Hepatocyte (in vitro differentiated cells): ENCODE data around the gene SNCB. TPM values are rescaled to one million over a fixed set of nuclear protein-coding genes. Genes with fewer than 3 reads are reported as not detected.
A peak's percentile ranks its signal among the peaks of the same experiment; 100 is the strongest.

Source experiments
- DNase-seq: peaks from one replicate; pipeline ENCODE4 v3.0.0-alpha.2; 2016; ENCODE audit warnings: low spot score
- H2AFZ ChIP-seq: fragments of 200-600 bp; sonication (generic); 2 replicates; pipeline ENCODE4 v1.6.0; 2016; ENCODE audit warnings: antibody characterized with exemption, mild to moderate bottlenecking
- H3K27ac ChIP-seq: fragments of 200-600 bp; sonication (generic); 2 replicates; pipeline ENCODE4 v1.5.1; 2016; ENCODE audit warnings: mild to moderate bottlenecking
- H3K27me3 ChIP-seq: fragments of 200-600 bp; sonication (generic); 2 replicates; pipeline ENCODE4 v1.6.1; 2016
- H3K36me3 ChIP-seq: fragments of 200-600 bp; sonication (generic); replicated peaks from 2 replicates; pipeline ENCODE4 v1.5.1; 2016; ENCODE audit warnings: low read depth; ENCODE audit not compliant: insufficient read depth
- H3K4me1 ChIP-seq: fragments of 200-600 bp; sonication (generic); 2 replicates; pipeline ENCODE4 v1.5.1; 2016; ENCODE audit warnings: mild to moderate bottlenecking, moderate library complexity; ENCODE audit not compliant: insufficient read depth
- H3K4me2 ChIP-seq: fragments of 200-600 bp; sonication (generic); 2 replicates; pipeline ENCODE4 v1.6.0; 2016
- H3K4me3 ChIP-seq: fragments of 200-600 bp; sonication (generic); 2 replicates; pipeline ENCODE4 v1.5.1; 2016; ENCODE audit warnings: mild to moderate bottlenecking
- H3K79me2 ChIP-seq: fragments of 200-600 bp; sonication (generic); 2 replicates; pipeline ENCODE4 v1.6.0; 2017; ENCODE audit warnings: mild to moderate bottlenecking
- H3K9me2 ChIP-seq: fragments of 200-600 bp; sonication (generic); replicated peaks from 2 replicates; pipeline ENCODE4 v1.6.0; 2017; ENCODE audit warnings: mild to moderate bottlenecking; ENCODE audit not compliant: insufficient read depth
- H3K9me3 ChIP-seq: fragments of 200-600 bp; sonication (generic); 2 replicates; pipeline ENCODE4 v1.5.1; 2016; ENCODE audit warnings: low read depth, mild to moderate bottlenecking
- H4K20me1 ChIP-seq: fragments of 200-600 bp; sonication (generic); 2 replicates; pipeline ENCODE4 v1.6.0; 2016; ENCODE audit warnings: mild to moderate bottlenecking; ENCODE audit not compliant: insufficient read depth, poor library complexity, severe bottlenecking
- EZH2 ChIP-seq: fragments of 200-600 bp; sonication (generic); IDR thresholded peaks from 2 replicates; pipeline ENCODE4 v1.6.1; 2016; ENCODE audit warnings: antibody characterized with exemption, mild to moderate bottlenecking, borderline replicate concordance
- EZH2phosphoT487 ChIP-seq: fragments of 200-600 bp; sonication (generic); IDR thresholded peaks from one replicate; pipeline ENCODE4 v1.6.1; 2018; ENCODE audit warnings: antibody characterized with exemption, mild to moderate bottlenecking, low read depth, moderate library complexity; ENCODE audit not compliant: unreplicated experiment, severe bottlenecking
- WGBS: methylation state at CpG from one replicate; pipeline ENCODE4 v1.1.6; 2016; ENCODE audit warnings: low lambda C conversion rate; ENCODE audit errors: missing lambda C conversion rate; 5-methylcytosine and 5-hydroxymethylcytosine counted together
- polyA plus RNA-seq: library from polyadenylated mRNA; unstranded; fragments of >200 nt; fragmentation: Nextera tagmentation; extraction: Ambion mirVana; gene quantifications from 2 replicates; pipeline ENCODE4 v1.2.1, GENCODE V29; 2016
- total RNA-seq: library from RNA; depleted of rRNA; stranded (reverse); fragments of >200 nt; gene quantifications from 2 replicates; pipeline ENCODE4 v1.2.3, GENCODE V29; 2014
- TF ChIP-seq, protein P1 (sequence below): fragments of 200-600 bp; sonication (generic); IDR thresholded peaks from 2 replicates; pipeline ENCODE4 v1.5.1; 2016; ENCODE audit warnings: antibody characterized with exemption, mild to moderate bottlenecking; ENCODE audit not compliant: poor library complexity

Gene SNCB
- total and polyA plus RNA-seq, 2 experiments from 2014 or later, result 0.57 TPM; not detected in 1

GRCh38 chr5:176597417-176598389 is 32.6 kb downstream of the SNCB start:
- Histone ChIP-seq H3K9me2 (no peaks in the 10 kb centered on the region), H3K4me3 (no peak overlapping the region), H3K4me1 (no peaks in the 10 kb centered on the region), H4K20me1 (no peaks in the 10 kb centered on the region), H3K36me3 (no peaks in the 10 kb centered on the region), H2AFZ (no peak overlapping the region), H3K27me3 (no peaks in the 10 kb centered on the region), H3K79me2 (no peaks in the 10 kb centered on the region), H3K4me2 (peak overlapping the region; percentile 88), H3K9me3 (no peaks in the 10 kb centered on the region), H3K27ac (no peak overlapping the region)
- no peak for DNase-seq
- TF ChIP-seq EZH2 (no peak), EZH2phosphoT487 (no peak)
- TF ChIP-seq, protein P1, sequence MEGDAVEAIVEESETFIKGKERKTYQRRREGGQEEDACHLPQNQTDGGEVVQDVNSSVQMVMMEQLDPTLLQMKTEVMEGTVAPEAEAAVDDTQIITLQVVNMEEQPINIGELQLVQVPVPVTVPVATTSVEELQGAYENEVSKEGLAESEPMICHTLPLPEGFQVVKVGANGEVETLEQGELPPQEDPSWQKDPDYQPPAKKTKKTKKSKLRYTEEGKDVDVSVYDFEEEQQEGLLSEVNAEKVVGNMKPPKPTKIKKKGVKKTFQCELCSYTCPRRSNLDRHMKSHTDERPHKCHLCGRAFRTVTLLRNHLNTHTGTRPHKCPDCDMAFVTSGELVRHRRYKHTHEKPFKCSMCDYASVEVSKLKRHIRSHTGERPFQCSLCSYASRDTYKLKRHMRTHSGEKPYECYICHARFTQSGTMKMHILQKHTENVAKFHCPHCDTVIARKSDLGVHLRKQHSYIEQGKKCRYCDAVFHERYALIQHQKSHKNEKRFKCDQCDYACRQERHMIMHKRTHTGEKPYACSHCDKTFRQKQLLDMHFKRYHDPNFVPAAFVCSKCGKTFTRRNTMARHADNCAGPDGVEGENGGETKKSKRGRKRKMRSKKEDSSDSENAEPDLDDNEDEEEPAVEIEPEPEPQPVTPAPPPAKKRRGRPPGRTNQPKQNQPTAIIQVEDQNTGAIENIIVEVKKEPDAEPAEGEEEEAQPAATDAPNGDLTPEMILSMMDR, result no peak
- 72% methylated on average over 47 of the region's 47 CpGs for WGBS

- Histone ChIP-seq H3K27ac (no peak overlapping the region), H3K79me2 (no peaks in the 10 kb centered on the region), H2AFZ (peak overlapping the region; percentile 63), H3K9me2 (no peaks in the 10 kb centered on the region), H3K4me3 (no peak overlapping the region), H3K4me2 (peak overlapping the region; percentile 88), H4K20me1 (no peaks in the 10 kb centered on the region), H3K9me3 (no peaks in the 10 kb centered on the region), H3K27me3 (no peaks in the 10 kb centered on the region), H3K36me3 (no peaks in the 10 kb centered on the region), H3K4me1 (no peaks in the 10 kb centered on the region)
- DNase-seq, result peak; percentile 79
- WGBS, result 22% methylated on average over 84 of the region's 98 CpGs
- no peak for TF ChIP-seq EZH2
- TF ChIP-seq, protein P1, result peak; percentile 22
- TF ChIP-seq EZH2phosphoT487, result no peak
Measured at GRCh38 chr5:176596689-176597416, 33.5 kb downstream of the SNCB start.

- Histone ChIP-seq H3K4me1 (no peaks in the 10 kb centered on the region), H3K4me2 (peak overlapping the region; percentile 88), H3K27ac (no peak overlapping the region), H3K36me3 (no peaks in the 10 kb centered on the region), H4K20me1 (no peaks in the 10 kb centered on the region), H3K9me3 (no peaks in the 10 kb centered on the region), H3K27me3 (no peaks in the 10 kb centered on the region), H3K79me2 (no peaks in the 10 kb centered on the region), H3K4me3 (no peak overlapping the region), H2AFZ (no peak overlapping the region), H3K9me2 (no peaks in the 10 kb centered on the region)
- TF ChIP-seq, protein P1, result no peak
- TF ChIP-seq EZH2phosphoT487 (no peak), EZH2 (no peak)
- no peak for DNase-seq
- 94% methylated on average over 15 of the region's 23 CpGs for WGBS
Measured at GRCh38 chr5:176596069-176596644, 34.2 kb downstream of the SNCB start.
